Measurements from ENCODE around the gene FAM98C. TPM values are rescaled to one million over a fixed set of nuclear protein-coding genes. Genes with fewer than 3 reads are reported as not detected.

The FAM98C gene
- total and polyA plus RNA-seq, 2 experiments from 2014 or later = 9.9 to 20.2 TPM

DNA sequence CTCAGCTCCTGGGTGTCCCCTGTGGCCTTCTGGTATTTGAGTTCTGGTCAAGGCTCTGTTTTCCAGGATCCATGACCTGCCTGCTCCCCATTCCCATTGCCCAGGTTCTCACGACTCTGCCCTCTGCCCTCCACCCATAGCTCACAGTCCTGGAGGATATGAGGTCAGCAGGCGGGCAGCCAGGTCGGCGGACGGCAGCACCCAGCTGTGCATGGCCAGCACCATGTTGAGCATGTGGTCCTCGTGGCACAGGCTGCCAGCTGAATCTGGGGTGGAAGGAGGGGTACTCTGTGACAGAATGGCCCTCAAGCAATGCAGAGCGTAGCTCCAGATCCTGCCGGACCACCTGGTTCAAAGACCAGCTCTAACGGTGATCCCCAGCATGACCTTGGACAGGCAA lies 18.0 kb downstream of the FAM98C start:
- WGBS (ENCODE audit: low lambda C conversion rate, missing lambda C conversion rate) = 88% methylated on average over 9 of the region's 9 CpGs
- H3K9me3 ChIP-seq (ENCODE audit: low read depth) = no peaks in the 10 kb centered on the region
- no peak for DNase-seq (ENCODE audit: low spot score)
- no peaks in the 10 kb centered on the region for H3K27me3 ChIP-seq
- peaks cover 8% of the 10 kb centered on the region for H3K4me1 ChIP-seq (ENCODE audit: insufficient read depth)
- H3K27ac ChIP-seq = no peak overlapping the region
- no peaks in the 10 kb centered on the region for H3K9me2 ChIP-seq (replicated peaks; ENCODE audit: insufficient read depth)
- H3K79me2 ChIP-seq = no peaks in the 10 kb centered on the region
- H4K20me1 ChIP-seq (ENCODE audit: insufficient read depth, poor library complexity, severe bottlenecking) = no peaks in the 10 kb centered on the region
- TF ChIP-seq, protein P1, sequence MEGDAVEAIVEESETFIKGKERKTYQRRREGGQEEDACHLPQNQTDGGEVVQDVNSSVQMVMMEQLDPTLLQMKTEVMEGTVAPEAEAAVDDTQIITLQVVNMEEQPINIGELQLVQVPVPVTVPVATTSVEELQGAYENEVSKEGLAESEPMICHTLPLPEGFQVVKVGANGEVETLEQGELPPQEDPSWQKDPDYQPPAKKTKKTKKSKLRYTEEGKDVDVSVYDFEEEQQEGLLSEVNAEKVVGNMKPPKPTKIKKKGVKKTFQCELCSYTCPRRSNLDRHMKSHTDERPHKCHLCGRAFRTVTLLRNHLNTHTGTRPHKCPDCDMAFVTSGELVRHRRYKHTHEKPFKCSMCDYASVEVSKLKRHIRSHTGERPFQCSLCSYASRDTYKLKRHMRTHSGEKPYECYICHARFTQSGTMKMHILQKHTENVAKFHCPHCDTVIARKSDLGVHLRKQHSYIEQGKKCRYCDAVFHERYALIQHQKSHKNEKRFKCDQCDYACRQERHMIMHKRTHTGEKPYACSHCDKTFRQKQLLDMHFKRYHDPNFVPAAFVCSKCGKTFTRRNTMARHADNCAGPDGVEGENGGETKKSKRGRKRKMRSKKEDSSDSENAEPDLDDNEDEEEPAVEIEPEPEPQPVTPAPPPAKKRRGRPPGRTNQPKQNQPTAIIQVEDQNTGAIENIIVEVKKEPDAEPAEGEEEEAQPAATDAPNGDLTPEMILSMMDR (IDR thresholded peaks at IDR 0.05; ENCODE audit: poor library complexity) = no peak
- TF ChIP-seq EZH2 (IDR thresholded peaks at IDR 0.05; ENCODE audit: borderline replicate concordance) = no peak
- no peak for TF ChIP-seq EZH2phosphoT487 (IDR thresholded peaks at IDR 0.05; ENCODE audit: low read depth, severe bottlenecking, unreplicated experiment)
- H3K36me3 ChIP-seq (replicated peaks; ENCODE audit: insufficient read depth, low read depth) = no peaks in the 10 kb centered on the region
- H2AFZ ChIP-seq = no peak overlapping the region
- H3K4me2 ChIP-seq = no peak overlapping the region
- no peak overlapping the region for H3K4me3 ChIP-seq

DNA sequence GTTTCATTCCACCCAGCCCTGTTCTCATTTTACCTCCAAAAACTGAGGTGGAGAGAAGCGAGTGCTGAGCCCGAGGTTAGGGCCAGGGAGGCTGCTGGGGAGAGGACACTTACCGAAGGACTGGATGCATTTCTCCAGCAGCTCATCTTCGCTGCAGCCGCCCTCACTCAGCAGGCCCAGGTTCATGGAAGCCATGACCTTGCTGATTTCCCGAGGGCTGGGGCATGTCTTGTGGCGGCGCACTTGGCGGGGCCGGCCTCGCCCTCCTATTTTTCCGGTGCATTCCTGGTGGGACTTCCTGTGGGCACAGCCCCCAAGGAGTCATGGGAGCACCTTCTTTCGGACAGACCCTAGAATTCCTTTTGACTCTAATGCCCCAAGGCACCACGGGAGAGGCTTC lies 19.0 kb downstream of the FAM98C start:
- no peaks in the 10 kb centered on the region for H3K9me2 ChIP-seq (replicated peaks; ENCODE audit: insufficient read depth)
- peaks cover 8% of the 10 kb centered on the region for H3K4me1 ChIP-seq (ENCODE audit: insufficient read depth)
- 91% methylated on average over 14 of the region's 14 CpGs for WGBS (ENCODE audit: low lambda C conversion rate, missing lambda C conversion rate)
- H3K4me3 ChIP-seq = no peak overlapping the region
- no peaks in the 10 kb centered on the region for H3K79me2 ChIP-seq
- no peaks in the 10 kb centered on the region for H3K27me3 ChIP-seq
- DNase-seq (ENCODE audit: low spot score) = no peak
- H3K27ac ChIP-seq = no peak overlapping the region
- no peaks in the 10 kb centered on the region for H3K9me3 ChIP-seq (ENCODE audit: low read depth)
- H3K36me3 ChIP-seq (replicated peaks; ENCODE audit: insufficient read depth, low read depth) = no peaks in the 10 kb centered on the region
- H3K4me2 ChIP-seq = no peak overlapping the region
- no peaks in the 10 kb centered on the region for H4K20me1 ChIP-seq (ENCODE audit: insufficient read depth, poor library complexity, severe bottlenecking)
- H2AFZ ChIP-seq = no peak overlapping the region
- no peak for TF ChIP-seq EZH2 (IDR thresholded peaks at IDR 0.05; ENCODE audit: borderline replicate concordance)
- no peak for TF ChIP-seq EZH2phosphoT487 (IDR thresholded peaks at IDR 0.05; ENCODE audit: low read depth, severe bottlenecking, unreplicated experiment)
- TF ChIP-seq, protein P1 (IDR thresholded peaks at IDR 0.05; ENCODE audit: poor library complexity) = no peak

DNA sequence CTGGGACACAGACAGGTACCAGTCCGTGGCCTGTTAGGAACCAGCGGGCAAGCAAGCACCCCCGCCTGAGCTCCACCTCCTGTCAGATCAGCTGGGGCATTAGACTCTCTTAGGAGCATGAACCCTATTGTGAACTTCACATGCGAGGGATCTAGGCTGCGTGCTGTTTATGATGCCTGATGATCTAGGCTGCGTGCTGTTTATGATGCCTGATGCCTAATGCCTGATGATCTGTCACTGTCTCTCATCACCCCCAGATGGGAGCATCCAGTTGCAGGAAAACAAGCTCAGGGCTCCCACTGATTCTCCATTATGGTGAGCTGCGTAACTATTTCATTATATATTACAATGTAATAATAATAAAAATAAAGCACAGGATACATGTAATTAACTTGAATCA lies 19.5 kb downstream of the FAM98C start:
- H3K9me2 ChIP-seq (replicated peaks; ENCODE audit: insufficient read depth) = no peaks in the 10 kb centered on the region
- no peaks in the 10 kb centered on the region for H3K27me3 ChIP-seq
- H3K27ac ChIP-seq = no peak overlapping the region
- no peak overlapping the region for H3K4me3 ChIP-seq
- H3K36me3 ChIP-seq (replicated peaks; ENCODE audit: insufficient read depth, low read depth) = no peaks in the 10 kb centered on the region
- peaks cover 8% of the 10 kb centered on the region for H3K4me1 ChIP-seq (ENCODE audit: insufficient read depth)
- H3K4me2 ChIP-seq = no peak overlapping the region
- H3K9me3 ChIP-seq (ENCODE audit: low read depth) = no peaks in the 10 kb centered on the region
- WGBS (ENCODE audit: low lambda C conversion rate, missing lambda C conversion rate) = 93% methylated on average over 7 of the region's 7 CpGs
- H2AFZ ChIP-seq = no peak overlapping the region
- TF ChIP-seq EZH2 (IDR thresholded peaks at IDR 0.05; ENCODE audit: borderline replicate concordance) (no peak), EZH2phosphoT487 (IDR thresholded peaks at IDR 0.05; ENCODE audit: low read depth, severe bottlenecking, unreplicated experiment) (no peak)
- TF ChIP-seq, protein P1 (IDR thresholded peaks at IDR 0.05; ENCODE audit: poor library complexity) = no peak
- H3K79me2 ChIP-seq = no peaks in the 10 kb centered on the region
- DNase-seq (ENCODE audit: low spot score) = no peak
- no peaks in the 10 kb centered on the region for H4K20me1 ChIP-seq (ENCODE audit: insufficient read depth, poor library complexity, severe bottlenecking)

DNA sequence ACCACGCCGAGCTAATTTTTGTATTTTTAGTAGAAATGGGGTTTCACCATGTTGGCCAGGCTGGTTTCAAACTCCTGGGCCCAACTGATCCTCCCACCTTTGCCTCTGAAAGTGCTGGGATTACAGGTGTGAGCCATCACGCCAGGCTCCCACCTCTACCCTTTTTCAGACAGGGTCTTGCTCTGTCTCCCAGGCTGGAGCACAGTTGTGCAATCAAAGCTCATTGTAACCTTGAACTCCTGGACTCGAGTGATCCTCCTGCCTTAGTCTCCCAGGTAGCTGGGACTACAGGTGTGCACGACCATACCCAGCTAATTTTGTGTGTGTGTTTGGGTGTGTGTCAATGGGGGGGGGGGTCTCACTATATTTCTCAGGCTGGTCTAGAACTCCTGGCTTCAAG lies 21.4 kb downstream of the FAM98C start:
- TF ChIP-seq, protein P1 (IDR thresholded peaks at IDR 0.05; ENCODE audit: poor library complexity) = no peak
- no peak for TF ChIP-seq EZH2 (IDR thresholded peaks at IDR 0.05; ENCODE audit: borderline replicate concordance)
- TF ChIP-seq EZH2phosphoT487 (IDR thresholded peaks at IDR 0.05; ENCODE audit: low read depth, severe bottlenecking, unreplicated experiment) = no peak
- Histone ChIP-seq H3K27me3 (no peaks in the 10 kb centered on the region), H4K20me1 (ENCODE audit: insufficient read depth, poor library complexity, severe bottlenecking) (no peaks in the 10 kb centered on the region), H3K79me2 (no peaks in the 10 kb centered on the region), H3K27ac (no peak overlapping the region), H2AFZ (no peak overlapping the region), H3K9me3 (ENCODE audit: low read depth) (no peaks in the 10 kb centered on the region), H3K4me1 (ENCODE audit: insufficient read depth) (no peaks in the 10 kb centered on the region), H3K4me2 (no peak overlapping the region), H3K4me3 (no peak overlapping the region), H3K9me2 (replicated peaks; ENCODE audit: insufficient read depth) (no peaks in the 10 kb centered on the region), H3K36me3 (replicated peaks; ENCODE audit: insufficient read depth, low read depth) (no peaks in the 10 kb centered on the region)
- WGBS (ENCODE audit: low lambda C conversion rate, missing lambda C conversion rate) = 64% methylated on average over 5 of the region's 5 CpGs
- DNase-seq (ENCODE audit: low spot score) = no peak
